BLaER1 treated with 17β-estradiol and CSF1 and Interleukin-3, amounts not matched to agents 10 nM and 100 nM (cell line): Measurements from ENCODE around the gene ACBD4.

Experiments
- H3K27ac ChIP-seq, 11 experiments: shearing (Covaris generic); formaldehyde crosslinking; 2 replicates each; pipeline ENCODE4 v1.8.1; 2022
- H3K27me3 ChIP-seq, 11 experiments: shearing (Covaris generic); formaldehyde crosslinking; 2 replicates each; pipeline ENCODE4 v1.8.1; 2022
- H3K36me3 ChIP-seq, 11 experiments: shearing (Covaris generic); formaldehyde crosslinking; 2 replicates each; pipeline ENCODE4 v1.8.1; 2022
- H3K4me1 ChIP-seq, 10 experiments: shearing (Covaris generic); formaldehyde crosslinking; 2 replicates each; pipeline ENCODE4 v1.8.1; 2022
- H3K4me2 ChIP-seq, 11 experiments: shearing (Covaris generic); formaldehyde crosslinking; 2 replicates each; pipeline ENCODE4 v1.8.1; 2022
- H3K4me3 ChIP-seq, 10 experiments: shearing (Covaris generic); formaldehyde crosslinking; 2 replicates each; pipeline ENCODE4 v1.8.1; 2022
- H3K9ac ChIP-seq, 11 experiments: shearing (Covaris generic); formaldehyde crosslinking; 2 replicates each; pipeline ENCODE4 v1.8.1; 2022
- H3K9me3 ChIP-seq, 11 experiments: shearing (Covaris generic); formaldehyde crosslinking; replicated peaks in 1 of 11; 2 replicates each; pipeline ENCODE4 v1.8.1; 2022
- H4K20me1 ChIP-seq, 11 experiments: shearing (Covaris generic); formaldehyde crosslinking; 2 replicates each; pipeline ENCODE4 v1.8.1; 2022
- Cebpa-rat ChIP-seq, 11 experiments: shearing (Covaris generic); IDR thresholded peaks; 2 replicates each; pipeline ENCODE4 v1.8.1; 2022

ACBD4 gene

DNA sequence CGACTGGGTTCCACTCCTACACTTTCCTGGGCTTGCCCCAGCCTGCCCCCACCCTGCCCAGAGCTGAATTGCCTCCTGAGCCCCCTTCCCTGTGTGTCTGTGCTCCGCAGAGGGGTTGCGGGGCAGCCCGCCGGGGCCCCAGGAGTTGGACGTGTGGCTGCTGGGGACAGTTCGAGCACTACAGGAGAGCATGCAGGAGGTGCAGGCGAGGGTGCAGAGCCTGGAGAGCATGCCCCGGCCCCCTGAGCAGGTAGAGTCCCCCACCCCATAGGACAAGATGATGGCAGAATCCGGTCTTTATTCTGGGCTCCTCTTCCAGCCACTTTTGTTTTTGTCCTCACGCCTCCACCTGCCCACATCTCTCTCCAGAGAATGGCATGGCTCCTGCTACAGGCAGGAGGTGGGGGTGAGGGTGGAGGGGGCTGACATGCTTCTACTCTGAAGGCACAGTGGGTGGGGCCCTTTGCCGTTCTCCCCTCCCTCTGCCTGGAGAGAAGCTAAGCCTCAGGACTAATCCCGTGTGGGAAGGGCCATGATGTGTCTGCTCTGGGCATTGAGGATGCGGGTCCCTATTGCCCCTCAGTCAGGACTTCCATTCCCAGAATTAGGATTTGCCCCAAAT is 3.5 kb downstream of the ACBD4 start:
- TF ChIP-seq Cebpa-rat (IDR thresholded peaks at IDR 0.05), result no peak
- H3K4me3 ChIP-seq, result no peak overlapping the region
- peak overlapping the region in 3 of 11 experiments; percentile 7 to 24 (median 14); a peak in 1 of 22 replicates for H3K9ac ChIP-seq
- no peaks in the 10 kb centered on the region for H3K27me3 ChIP-seq
- no peaks in the 10 kb centered on the region for H3K9me3 ChIP-seq
- peak overlapping the region in 7 of 11 experiments; percentile 10 to 40 (median 34); a peak in 5 of 22 replicates for H3K4me2 ChIP-seq
- H3K4me1 ChIP-seq, result peaks cover 22 to 54% (median 45%) of the 10 kb centered on the region in 10 experiments
- H3K27ac ChIP-seq, result no peak overlapping the region
- peaks cover 0 to 5% (median 0%) of the 10 kb centered on the region in 11 experiments; a peak in 2 of 22 replicates for H3K36me3 ChIP-seq
- peaks cover 0 to 5% (median 0%) of the 10 kb centered on the region in 11 experiments; a peak in 1 of 22 replicates for H4K20me1 ChIP-seq

DNA sequence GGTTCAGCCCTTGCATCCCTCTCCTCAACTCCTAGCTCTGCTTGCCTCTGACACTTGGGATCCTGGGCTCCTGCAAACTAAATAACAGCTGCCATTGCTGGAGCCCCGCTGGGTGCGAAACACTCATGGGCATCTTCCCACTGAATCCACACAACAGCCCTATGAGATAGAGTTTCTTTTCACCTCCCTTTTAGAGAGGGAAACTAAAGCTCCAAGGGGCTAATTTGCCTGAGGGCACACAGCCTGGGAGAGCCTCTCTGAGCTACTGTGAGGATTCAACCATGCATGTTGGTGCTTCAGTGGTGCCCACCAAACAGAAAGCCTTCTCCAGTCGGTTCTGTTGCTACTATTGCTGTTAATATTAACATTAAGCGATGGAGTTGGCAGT is 4.0 kb downstream of the ACBD4 start:
- peak overlapping the region in 3 of 11 experiments; percentile 7 to 24 (median 14); a peak in 4 of 22 replicates for H3K9ac ChIP-seq

DNA sequence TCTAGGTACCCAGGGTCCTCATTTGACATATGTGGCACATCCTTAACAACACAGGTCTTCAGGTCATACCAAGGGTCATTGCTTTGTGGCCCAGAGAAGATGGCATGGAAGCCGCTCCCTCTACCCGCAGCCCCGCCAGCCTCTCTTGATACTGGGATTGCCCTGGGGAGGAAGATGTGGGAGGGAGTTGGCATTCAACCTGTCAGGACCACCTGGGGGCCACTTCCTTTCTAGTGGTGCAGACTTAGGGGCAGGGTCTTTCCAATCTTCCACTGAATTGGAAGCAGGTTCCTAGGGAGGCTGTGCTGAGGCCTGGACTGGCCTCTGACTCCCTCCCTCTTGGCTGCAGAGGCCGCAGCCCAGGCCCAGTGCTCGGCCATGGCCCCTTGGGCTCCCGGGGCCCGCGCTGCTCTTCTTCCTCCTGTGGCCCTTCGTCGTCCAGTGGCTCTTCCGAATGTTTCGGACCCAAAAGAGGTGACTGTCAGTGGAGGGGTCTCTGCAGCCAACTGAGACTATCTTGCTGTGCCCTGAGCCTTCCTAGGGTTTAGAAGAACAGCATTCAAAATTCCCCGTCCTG is 7.7 kb downstream of the ACBD4 start:
- H3K4me2 ChIP-seq, result peak overlapping the region; percentile 84 to 99 (median 95)
- peaks cover 0 to under 1% (median 0%) of the 10 kb centered on the region in 11 experiments; a peak in 2 of 22 replicates for H3K36me3 ChIP-seq
- H3K4me1 ChIP-seq, result peaks cover 40 to 67% (median 59%) of the 10 kb centered on the region in 10 experiments
- peak overlapping the region in 8 of 10 experiments; percentile 54 to 68 (median 58); a peak in 9 of 20 replicates for H3K4me3 ChIP-seq
- no peaks in the 10 kb centered on the region for H3K27me3 ChIP-seq
- H3K9me3 ChIP-seq, result no peaks in the 10 kb centered on the region
- peak overlapping the region; percentile 28 to 97 (median 85); a peak in 18 of 22 replicates for H3K27ac ChIP-seq
- H3K9ac ChIP-seq, result peak overlapping the region; percentile 75 to 86 (median 80); a peak in 17 of 22 replicates
- no peak for TF ChIP-seq Cebpa-rat (IDR thresholded peaks at IDR 0.05)
- H4K20me1 ChIP-seq, result peaks cover 0 to 5% (median 0%) of the 10 kb centered on the region in 11 experiments; a peak in 1 of 22 replicates

More for the DNA sequence above, 4.0 kb downstream of the ACBD4 start:
- no peaks in the 10 kb centered on the region for H3K27me3 ChIP-seq
- H3K4me2 ChIP-seq, result peak overlapping the region in 8 of 11 experiments; percentile 10 to 40 (median 34); a peak in 13 of 22 replicates
- peaks cover 27 to 59% (median 50%) of the 10 kb centered on the region in 10 experiments for H3K4me1 ChIP-seq
- H3K36me3 ChIP-seq, result peaks cover 0 to 5% (median 0%) of the 10 kb centered on the region in 11 experiments; a peak in 2 of 22 replicates
- H4K20me1 ChIP-seq, result peaks cover 0 to 5% (median 0%) of the 10 kb centered on the region in 11 experiments; a peak in 1 of 22 replicates
- no peaks in the 10 kb centered on the region for H3K9me3 ChIP-seq
- no peak for TF ChIP-seq Cebpa-rat (IDR thresholded peaks at IDR 0.05)
- H3K4me3 ChIP-seq, result no peak overlapping the region
- peak overlapping the region in 1 of 11 experiments; percentile 21; a peak in 1 of 22 replicates for H3K27ac ChIP-seq

DNA sequence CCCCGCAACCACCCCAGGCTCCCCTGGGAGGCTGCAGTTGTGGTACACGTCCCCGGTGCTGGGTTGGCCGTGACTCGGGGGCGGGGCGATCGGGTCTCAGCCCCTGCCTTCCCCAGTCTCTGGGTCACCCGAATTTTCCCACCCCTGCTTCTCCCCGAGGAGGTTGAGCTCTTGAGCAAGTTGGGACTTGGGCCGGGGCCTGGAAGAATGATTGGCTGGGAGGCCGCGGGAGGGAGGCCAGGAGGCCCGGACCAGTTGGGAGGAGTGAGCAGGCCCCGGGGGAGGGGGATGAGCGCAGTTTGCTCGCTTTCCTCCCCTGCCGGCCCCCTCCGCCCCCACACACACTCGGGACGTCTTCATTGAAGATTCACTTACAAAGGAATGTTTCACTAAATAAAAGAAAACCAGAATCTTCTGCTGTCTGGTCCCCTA is 8.3 kb downstream of the ACBD4 start:
- TF ChIP-seq Cebpa-rat (IDR thresholded peaks at IDR 0.05), result no peak
- Histone ChIP-seq H3K27ac (peak overlapping the region; percentile 71 to 97 (median 85)), H3K9ac (peak overlapping the region; percentile 75 to 86 (median 80)), H4K20me1 (peaks cover 0 to 9% (median 3%) of the 10 kb centered on the region in 11 experiments; a peak in 17 of 22 replicates), H3K4me3 (peak overlapping the region; percentile 41 to 68 (median 57)), H3K4me2 (peak overlapping the region; percentile 84 to 99 (median 95)), H3K4me1 (peaks cover 40 to 66% (median 59%) of the 10 kb centered on the region in 10 experiments), H3K9me3 (no peaks in the 10 kb centered on the region), H3K36me3 (no peaks in the 10 kb centered on the region), H3K27me3 (no peaks in the 10 kb centered on the region)

DNA sequence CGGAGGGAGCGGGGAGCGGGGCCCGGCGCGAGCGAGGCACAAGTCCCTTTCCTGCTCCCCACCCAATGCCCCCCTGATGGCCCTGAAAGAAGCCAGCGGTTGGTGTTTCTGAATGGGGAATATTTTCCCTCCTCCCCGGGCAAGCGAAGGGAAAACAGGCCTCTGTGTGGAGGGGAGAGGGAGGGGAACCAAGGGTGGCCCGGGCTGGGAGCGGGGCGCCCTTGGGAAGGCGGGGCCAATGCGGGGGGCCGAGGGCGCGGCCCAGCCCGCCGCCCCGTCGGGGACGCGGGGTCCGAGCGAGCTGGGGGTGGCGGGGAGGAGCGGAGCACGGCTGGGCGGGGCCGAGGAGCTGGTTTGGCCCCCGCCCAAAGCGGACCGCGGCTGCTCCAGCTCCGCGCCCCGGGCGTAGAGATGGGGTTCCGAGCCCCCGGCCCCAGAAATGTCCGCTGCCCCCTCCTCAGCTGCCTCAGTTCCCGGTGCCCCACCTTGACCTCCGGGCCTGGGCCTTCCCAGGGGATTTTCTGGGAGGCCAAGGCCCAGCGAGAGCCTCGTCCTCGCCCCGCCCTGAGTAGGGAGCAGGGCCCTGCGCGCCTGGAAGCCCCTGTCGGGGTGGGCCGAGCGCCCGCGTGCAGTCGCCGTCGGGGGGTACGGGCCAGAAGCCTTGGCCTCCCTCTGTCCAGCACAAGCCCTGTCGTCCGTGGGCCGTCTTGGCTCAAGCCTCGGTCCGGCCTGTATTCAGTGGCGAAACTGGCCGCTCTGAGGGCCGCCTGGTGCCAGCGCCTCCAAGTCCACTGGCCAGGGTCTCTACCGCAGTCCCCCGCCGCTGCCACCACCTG is 8.9 kb downstream of the ACBD4 start:
- Histone ChIP-seq H4K20me1 (peaks cover 0 to 16% (median 10%) of the 10 kb centered on the region in 11 experiments; a peak in 19 of 22 replicates), H3K27ac (peak overlapping the region; percentile 71 to 97 (median 85)), H3K4me2 (peak overlapping the region; percentile 84 to 99 (median 95)), H3K27me3 (no peaks in the 10 kb centered on the region), H3K4me1 (peaks cover 40 to 60% (median 56%) of the 10 kb centered on the region in 10 experiments), H3K9ac (peak overlapping the region; percentile 75 to 86 (median 80)), H3K36me3 (no peaks in the 10 kb centered on the region; a peak in 1 of 22 replicates), H3K4me3 (peak overlapping the region; percentile 41 to 68 (median 57)), H3K9me3 (no peaks in the 10 kb centered on the region)
- TF ChIP-seq Cebpa-rat (IDR thresholded peaks at IDR 0.05), result no peak

DNA sequence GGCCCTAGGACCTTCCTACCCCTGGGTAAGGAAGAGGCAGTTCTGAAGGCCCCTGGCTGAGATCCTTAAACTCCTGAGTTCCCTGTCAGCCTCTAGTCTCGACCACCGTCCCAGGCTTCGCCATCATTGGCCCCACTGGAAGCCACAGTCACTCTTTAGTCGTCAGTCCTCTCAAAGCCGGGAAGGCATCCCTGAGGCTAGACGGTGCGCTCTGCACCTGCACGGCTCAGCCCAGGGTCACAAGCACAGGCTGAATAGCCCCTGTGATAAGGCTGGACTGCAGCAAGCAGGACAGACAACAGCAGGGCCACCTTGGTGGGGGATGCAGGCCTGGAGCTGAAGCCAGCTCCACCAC is 9.5 kb downstream of the ACBD4 start:
- Histone ChIP-seq H3K36me3 (peaks cover 0 to 5% (median 0%) of the 10 kb centered on the region in 11 experiments; a peak in 8 of 22 replicates), H3K27ac (peak overlapping the region; percentile 71 to 97 (median 85); a peak in 21 of 22 replicates), H3K9me3 (no peaks in the 10 kb centered on the region), H3K4me3 (peak overlapping the region; percentile 41 to 68 (median 57); a peak in 18 of 20 replicates), H3K27me3 (no peaks in the 10 kb centered on the region), H3K4me2 (peak overlapping the region; percentile 84 to 99 (median 95)), H4K20me1 (peaks cover 4 to 21% (median 16%) of the 10 kb centered on the region in 11 experiments; a peak in 21 of 22 replicates), H3K9ac (peak overlapping the region; percentile 75 to 86 (median 80)), H3K4me1 (peaks cover 40 to 54% (median 53%) of the 10 kb centered on the region in 10 experiments)
- no peak for TF ChIP-seq Cebpa-rat (IDR thresholded peaks at IDR 0.05)

DNA sequence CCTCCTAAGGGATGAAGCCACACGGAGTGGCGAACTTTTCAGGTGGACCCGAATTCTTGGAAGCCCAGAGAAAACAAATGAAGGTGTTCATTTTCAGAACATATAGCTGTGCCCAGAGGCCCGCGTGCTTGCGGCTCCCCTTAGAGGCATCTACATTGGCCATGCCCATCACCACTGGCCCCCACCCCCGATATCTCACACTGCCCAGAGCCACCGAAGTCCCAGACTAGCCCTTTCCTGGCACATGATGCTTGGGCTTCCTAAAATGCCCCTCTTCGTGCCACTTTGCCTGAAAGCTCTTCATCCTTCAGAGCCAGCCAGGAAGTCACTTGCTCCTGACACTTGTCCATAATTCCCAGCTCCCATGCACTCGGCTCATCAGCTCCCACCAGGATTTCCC is 10.7 kb downstream of the ACBD4 start:
- H3K9me3 ChIP-seq, result no peaks in the 10 kb centered on the region
- H3K27me3 ChIP-seq, result no peaks in the 10 kb centered on the region
- peak overlapping the region in 5 of 11 experiments; percentile 30 to 98 (median 93); a peak in 9 of 22 replicates for H3K9ac ChIP-seq
- H3K4me1 ChIP-seq, result peaks cover 47 to 56% (median 54%) of the 10 kb centered on the region in 10 experiments
- peak overlapping the region in 10 of 11 experiments; percentile 96 to 100 (median 98); a peak in 14 of 22 replicates for H3K27ac ChIP-seq
- TF ChIP-seq Cebpa-rat (IDR thresholded peaks at IDR 0.05), result no peak
- H3K36me3 ChIP-seq, result peaks cover 0 to 16% (median 5%) of the 10 kb centered on the region in 11 experiments; a peak in 9 of 22 replicates
- no peak overlapping the region; a peak in 1 of 20 replicates for H3K4me3 ChIP-seq
- peaks cover 15 to 33% (median 27%) of the 10 kb centered on the region in 11 experiments; a peak in 21 of 22 replicates for H4K20me1 ChIP-seq
- peak overlapping the region; percentile 84 to 99 (median 95) for H3K4me2 ChIP-seq

DNA sequence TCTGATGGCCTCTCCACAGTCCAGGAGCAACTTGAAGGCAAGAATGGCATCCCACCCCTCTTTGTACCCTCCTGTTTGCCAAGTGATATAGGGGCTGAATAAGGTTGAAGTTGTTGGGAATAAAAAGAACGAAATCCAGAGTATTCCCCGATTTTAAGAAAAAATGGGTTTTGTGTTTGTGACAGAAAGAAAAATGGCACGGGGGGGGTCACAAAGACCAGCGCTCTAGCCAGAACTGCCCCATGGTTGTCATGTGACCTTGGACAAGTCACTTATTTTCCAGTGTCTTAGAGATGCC is 11.1 kb downstream of the ACBD4 start:
- Histone ChIP-seq H3K27ac (peak overlapping the region; percentile 96 to 100 (median 99)), H3K9me3 (no peaks in the 10 kb centered on the region), H3K9ac (peak overlapping the region; percentile 89 to 99 (median 95); a peak in 21 of 22 replicates), H3K27me3 (no peaks in the 10 kb centered on the region), H4K20me1 (peaks cover 19 to 37% (median 31%) of the 10 kb centered on the region in 11 experiments), H3K36me3 (peaks cover 0 to 20% (median 5%) of the 10 kb centered on the region in 11 experiments; a peak in 9 of 22 replicates), H3K4me3 (peak overlapping the region; percentile 55 to 75 (median 64); a peak in 18 of 20 replicates), H3K4me1 (peaks cover 50 to 58% (median 55%) of the 10 kb centered on the region in 10 experiments), H3K4me2 (peak overlapping the region; percentile 84 to 99 (median 95))
- TF ChIP-seq Cebpa-rat (IDR thresholded peaks at IDR 0.05), result no peak
